GM20000 (cell line): ENCODE results near the gene LEP.
A peak's percentile ranks its signal among the peaks of the same experiment; 100 is the strongest.

ENCODE experiments used
- DNase-seq: peaks from one replicate; pipeline ENCODE4 v3.0.0; 2012; ENCODE audit warnings: low spot score
- CTCF ChIP-seq: IDR thresholded peaks from 2 replicates; pipeline ENCODE4 v1.5.1; 2012; ENCODE audit warnings: mild to moderate bottlenecking, control low read depth; ENCODE audit errors: extremely low read depth, missing control alignments

Gene LEP

GRCh38 chr7:128206747-128207500 lies 34.2 kb upstream of the LEP start:
- DNase-seq = no peak
- no peak for TF ChIP-seq CTCF

GRCh38 chr7:128207609-128208008 lies 33.5 kb upstream of the LEP start:
- no peak for TF ChIP-seq CTCF

GRCh38 chr7:128209229-128210035 lies 31.6 kb upstream of the LEP start:
- peak; percentile 98 for TF ChIP-seq CTCF
- DNase-seq = peak; percentile 86

More at GRCh38 chr7:128207609-128208008, 33.5 kb upstream of the LEP start:
- no peak for DNase-seq

GRCh38 chr7:128210036-128210347 lies 31.1 kb upstream of the LEP start:
- DNase-seq = no peak
- no peak for TF ChIP-seq CTCF

- TF ChIP-seq CTCF = no peak
- no peak for DNase-seq
These were observed 30.2 kb upstream of the LEP start for GRCh38 chr7:128210590-128211570.

GRCh38 chr7:128211626-128212025 lies 29.5 kb upstream of the LEP start:
- no peak for TF ChIP-seq CTCF
- DNase-seq = no peak
